OCI-LY1 (cell line): Measurements from ENCODE around the gene MAP2K7.

Experiments used
- CTCF ChIP-seq: fragments of 200-600 bp; sonication (generic), shearing (Covaris generic); IDR thresholded peaks from 2 replicates; pipeline ENCODE4 v1.5.1; 2017; ENCODE audit warnings: mild to moderate bottlenecking, antibody characterized with exemption, low read length, moderate library complexity, mixed read lengths
- EZH2 ChIP-seq: fragments of 200-600 bp; sonication (generic), shearing (Covaris generic); IDR thresholded peaks from 2 replicates; pipeline ENCODE4 v1.8.0; 2017; ENCODE audit warnings: borderline replicate concordance, mixed run types, mild to moderate bottlenecking, antibody characterized with exemption, low read length, moderate library complexity, mixed read lengths

GRCh38 chr19:7903244-7904073, at the start of gene MAP2K7:
- TF ChIP-seq CTCF: peak; percentile 84
- TF ChIP-seq EZH2: no peak
